A549 (cell line): ENCODE measurements around the gene NAA25.

Experiments
- CEBPB ChIP-seq, 2 experiments: fragments of >200 bp in 1 of 2; sonication (Bioruptor Twin) in 1 of 2; formaldehyde crosslinking in 1 of 2; IDR thresholded peaks; 2 replicates each; pipeline ENCODE4 v1.6.1; 2012 to 2016
- CTCF ChIP-seq: fragments of >200 bp; sonication (Bioruptor Twin); formaldehyde crosslinking; IDR thresholded peaks from 3 replicates; pipeline ENCODE4 v1.5.1; 2016
- E2F6 ChIP-seq: IDR thresholded peaks from 2 replicates; pipeline ENCODE4 v1.6.1; 2012; ENCODE audit warnings: low read depth, borderline replicate concordance
- EP300 ChIP-seq, 2 experiments: fragments of >200 bp; sonication (Bioruptor Twin); formaldehyde crosslinking; IDR thresholded peaks; 2 replicates in 1 of 2; 3 replicates in 1 of 2; pipeline ENCODE4 v1.6.1; 2016 to 2017
- FOSL2 ChIP-seq, 2 experiments: fragments of 450-650 bp in 1 of 2; fragments of >200 bp in 1 of 2; sonication (Bioruptor Twin) in 1 of 2; formaldehyde crosslinking; IDR thresholded peaks; 2 replicates each; pipeline versions ENCODE4 v1.5.0 to v1.6.1; 2016 to 2020; ENCODE audit warnings: mild to moderate bottlenecking in 1 of 2, moderate library complexity in 1 of 2
- HOXB13 ChIP-seq: fragments of 250-450 bp; sonication (Bioruptor Pico); IDR thresholded peaks from 2 replicates; pipeline ENCODE4 v1.5.0; 2020; ENCODE audit warnings: low read depth, mild to moderate bottlenecking, moderate library complexity
- MAFK ChIP-seq: fragments of 450-650 bp; IDR thresholded peaks from 2 replicates; pipeline ENCODE4 v1.6.1; 2014; ENCODE audit not compliant: partially characterized antibody
- PHF8 ChIP-seq: fragments of 200-600 bp; sonication (generic); IDR thresholded peaks from 2 replicates; pipeline ENCODE4 v1.6.1; 2016; ENCODE audit warnings: low read depth, mild to moderate bottlenecking, antibody characterized with exemption, moderate library complexity, borderline replicate concordance
- POLR2A ChIP-seq: IDR thresholded peaks from 2 replicates; pipeline ENCODE4 v1.6.1; 2012; ENCODE audit warnings: mild to moderate bottlenecking, low read length
- RAD21 ChIP-seq, 2 experiments: fragments of >200 bp in 1 of 2; sonication (Bioruptor Twin) in 1 of 2; formaldehyde crosslinking in 1 of 2; IDR thresholded peaks in 1 of 2; conservative IDR thresholded peaks in 1 of 2; 2 replicates in 1 of 2; 3 replicates in 1 of 2; pipeline ENCODE4 v1.6.1; 2012 to 2018; ENCODE audit warnings: inconsistent platforms in 1 of 2
- REST ChIP-seq: fragments of 200-600 bp; sonication (generic); IDR thresholded peaks from 2 replicates; pipeline ENCODE4 v1.6.1; 2016; ENCODE audit warnings: antibody characterized with exemption, mild to moderate bottlenecking, moderate library complexity
- USF2 ChIP-seq: fragments of 450-650 bp; IDR thresholded peaks from 2 replicates; pipeline ENCODE4 v1.6.1; 2014; ENCODE audit warnings: antibody characterized with exemption

GRCh38 chr12:112153181-112153892 lies 44.8 kb upstream of the NAA25 start:
- TF ChIP-seq USF2 (no peak), POLR2A (no peak), PHF8 (no peak), CEBPB (IDR thresholded peaks at IDR 0.05) (no peak), FOSL2 (IDR thresholded peaks at IDR 0.05) (no peak), FOSL2 (CRISPR knock-in tag; IDR thresholded peaks at IDR 0.05) (no peak), EP300 (IDR thresholded peaks at IDR 0.05) (no peak), CTCF (no peak), HOXB13 (CRISPR knock-in tag) (no peak), MAFK (no peak), REST (no peak), RAD21 (conservative IDR thresholded peaks at IDR 0.05 in 1 of 2, IDR thresholded peaks at IDR 0.05 in 1 of 2) (no peak), E2F6 (no peak)
